ENCODE data around the gene TIMP3. TPM values are rescaled to one million over a fixed set of nuclear protein-coding genes. Genes with fewer than 3 reads are reported as not detected.

Gene TIMP3
- polyA plus RNA-seq, 1 of the 3 experiments (the other 2 are of a cell fraction), result 26.1 TPM

- TF ChIP-seq SMC3 (IDR thresholded peaks at IDR 0.05; ENCODE audit: low read depth, low read length) (no peak), CTCF (IDR thresholded peaks at IDR 0.05) (no peak), NFIC (IDR thresholded peaks at IDR 0.05; ENCODE audit: borderline replicate concordance) (no peak), FOSL2 (IDR thresholded peaks at IDR 0.05; ENCODE audit: borderline replicate concordance, low read depth) (no peak), EP300 (IDR thresholded peaks at IDR 0.05; ENCODE audit: borderline replicate concordance in 1 of 2, low read depth in 1 of 2, low read length in 1 of 2) (no peak), GATA2 (CRISPR knock-in tag; IDR thresholded peaks at IDR 0.05) (no peak), REST (IDR thresholded peaks at IDR 0.05; ENCODE audit: low read depth, low read length) (no peak), MAX (IDR thresholded peaks at IDR 0.05; ENCODE audit: low read depth) (no peak), RXRA (IDR thresholded peaks at IDR 0.05; ENCODE audit: borderline replicate concordance, low read depth) (no peak), RAD21 (IDR thresholded peaks at IDR 0.05; ENCODE audit: low read length) (no peak), MEF2A (IDR thresholded peaks at IDR 0.05; ENCODE audit: borderline replicate concordance, low read depth) (no peak), USF1 (IDR thresholded peaks at IDR 0.05; ENCODE audit: borderline replicate concordance, low read depth) (no peak)
- H3K4me2 ChIP-seq, result no peak overlapping the region
- H3K4me3 ChIP-seq (ENCODE audit: low read depth in 2 of 2, low read length in 1 of 2), result no peak overlapping the region
- no peaks in the 10 kb centered on the region for H3K9me2 ChIP-seq
- H3K27me3 ChIP-seq (ENCODE audit: insufficient read depth), result no peaks in the 10 kb centered on the region
- no peak for DNase-seq
- no peaks in the 10 kb centered on the region for H3K9me3 ChIP-seq
- POLR2A ChIA-PET, result no interaction called here
- no peak overlapping the region for H2AFZ ChIP-seq (ENCODE audit: low read depth)
- H3K4me1 ChIP-seq (ENCODE audit: control insufficient read depth in 1 of 2, insufficient read depth in 2 of 2, low read depth in 1 of 2, low read length in 1 of 2), result no peaks in the 10 kb centered on the region; a peak in 1 of 4 replicates
- WGBS (ENCODE audit: low lambda C conversion rate), result 36% methylated on average over 4 of the region's 4 CpGs
- CTCF ChIA-PET, result no interaction called here
- no peaks in the 10 kb centered on the region for H4K20me1 ChIP-seq (ENCODE audit: insufficient read depth)
- H3K36me3 ChIP-seq (replicated peaks in 1 of 2; ENCODE audit: control insufficient read depth in 1 of 2, insufficient read depth in 2 of 2, low read length in 1 of 2), result no peaks in the 10 kb centered on the region
- H3K27ac ChIP-seq (ENCODE audit: low read depth in 2 of 2, low read length in 1 of 2), result no peak overlapping the region
- H3K79me2 ChIP-seq (ENCODE audit: insufficient read depth), result no peaks in the 10 kb centered on the region
- no peaks in the 10 kb centered on the region for H3F3A ChIP-seq (replicated peaks; ENCODE audit: insufficient read depth)
- H3K9ac ChIP-seq, result no peak overlapping the region
Observed at GRCh38 chr22:32771756-32772155, 29.7 kb upstream of the TIMP3 start.

Data from SK-N-SH (cell line).